GM18907 (cell line): ENCODE measurements around the gene NDRG4.
A peak's percentile ranks its signal among the peaks of the same experiment; 100 is the strongest.

Experiments used
- ATAC-seq: cut with Tn5 transposase; IDR thresholded peaks from one replicate; pipeline ENCODE4 v1.9.1; 2021; ENCODE audit warnings: mild to moderate bottlenecking, moderate library complexity; ENCODE audit not compliant: unreplicated experiment

The NDRG4 gene, protein sequence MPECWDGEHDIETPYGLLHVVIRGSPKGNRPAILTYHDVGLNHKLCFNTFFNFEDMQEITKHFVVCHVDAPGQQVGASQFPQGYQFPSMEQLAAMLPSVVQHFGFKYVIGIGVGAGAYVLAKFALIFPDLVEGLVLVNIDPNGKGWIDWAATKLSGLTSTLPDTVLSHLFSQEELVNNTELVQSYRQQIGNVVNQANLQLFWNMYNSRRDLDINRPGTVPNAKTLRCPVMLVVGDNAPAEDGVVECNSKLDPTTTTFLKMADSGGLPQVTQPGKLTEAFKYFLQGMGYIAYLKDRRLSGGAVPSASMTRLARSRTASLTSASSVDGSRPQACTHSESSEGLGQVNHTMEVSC

DNA sequence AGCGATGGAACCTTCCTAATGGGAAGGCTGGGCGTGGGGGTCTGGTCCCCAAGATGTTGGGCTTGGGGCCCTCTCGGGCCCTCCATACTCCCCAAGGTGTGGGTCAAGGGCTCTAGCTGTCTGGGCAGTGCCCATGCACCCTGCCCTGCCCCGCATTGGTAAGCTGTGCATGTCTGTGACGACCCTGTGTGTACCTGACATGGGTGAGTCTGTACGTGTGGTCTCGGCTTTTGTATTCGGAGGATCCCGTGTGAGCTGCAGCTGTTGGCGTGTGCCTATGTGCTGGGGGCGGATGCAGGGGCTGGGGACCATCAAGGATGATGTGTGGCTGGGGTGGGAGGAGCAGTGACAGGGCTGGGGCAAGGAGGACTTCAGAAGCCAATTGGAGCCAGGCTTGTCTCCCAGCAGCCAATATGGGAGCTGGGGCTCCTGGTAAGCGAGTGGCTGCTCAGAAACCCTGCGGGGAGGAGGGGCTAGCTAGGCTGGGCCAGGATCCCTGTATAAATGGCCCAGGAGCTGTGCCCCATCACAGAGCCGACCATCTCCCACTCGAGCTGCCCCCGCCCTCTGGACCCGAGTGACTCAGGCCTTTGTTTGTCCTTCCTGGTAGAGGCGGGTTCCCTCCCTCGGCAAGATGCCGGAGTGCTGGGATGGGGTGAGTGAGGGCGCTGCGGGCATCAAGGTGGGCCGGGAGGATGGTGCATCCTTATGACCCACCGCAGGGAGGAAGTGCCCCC is at the start of gene NDRG4:
Gene NDRG4 (plus strand): TSS at position 529 of the 737 bp plus-strand sequence. CDS start 106 bp downstream, at position 635.
- ATAC-seq: peak; percentile 72

DNA sequence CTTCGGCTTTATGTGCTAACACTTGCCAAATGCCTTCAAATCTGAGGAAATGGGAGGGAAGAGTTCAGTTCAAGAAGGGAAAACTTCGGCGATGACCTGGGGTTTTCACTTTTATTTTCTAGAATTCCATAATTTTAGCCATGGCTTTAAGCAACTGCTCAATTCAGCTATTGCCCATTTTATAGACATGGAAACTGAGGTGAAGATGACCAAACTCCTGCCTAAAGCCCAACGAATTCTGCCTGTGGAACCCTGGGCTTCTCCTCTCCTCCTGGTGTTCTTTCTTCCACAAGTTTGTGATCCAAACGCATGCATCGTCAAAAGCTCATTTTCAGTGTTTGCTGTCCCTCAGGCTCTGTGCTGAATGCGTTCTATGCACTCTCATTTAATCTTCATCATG is 49.4 kb upstream of the NDRG4 start:
- ATAC-seq: no peak

DNA sequence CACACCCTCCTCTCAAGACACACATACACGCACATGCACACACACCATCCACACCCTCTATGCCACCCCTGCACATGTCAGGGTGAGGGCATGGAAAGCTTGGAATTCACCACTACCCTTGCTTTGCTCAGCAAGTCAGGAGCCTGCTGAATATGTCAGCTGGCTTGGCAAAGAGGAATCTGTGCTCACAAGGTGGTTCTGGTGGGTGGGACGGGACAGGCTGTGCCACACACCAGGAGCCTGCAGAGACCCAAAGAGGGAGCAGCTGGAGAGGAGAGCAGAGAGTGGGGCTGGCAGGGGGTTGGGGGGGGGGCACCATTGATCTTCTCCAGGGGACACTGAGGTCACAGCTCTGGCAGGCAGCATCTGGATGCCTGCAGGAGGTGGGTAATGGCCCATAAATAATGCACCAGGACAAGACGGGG is 48.7 kb upstream of the NDRG4 start:
- ATAC-seq: no peak

DNA sequence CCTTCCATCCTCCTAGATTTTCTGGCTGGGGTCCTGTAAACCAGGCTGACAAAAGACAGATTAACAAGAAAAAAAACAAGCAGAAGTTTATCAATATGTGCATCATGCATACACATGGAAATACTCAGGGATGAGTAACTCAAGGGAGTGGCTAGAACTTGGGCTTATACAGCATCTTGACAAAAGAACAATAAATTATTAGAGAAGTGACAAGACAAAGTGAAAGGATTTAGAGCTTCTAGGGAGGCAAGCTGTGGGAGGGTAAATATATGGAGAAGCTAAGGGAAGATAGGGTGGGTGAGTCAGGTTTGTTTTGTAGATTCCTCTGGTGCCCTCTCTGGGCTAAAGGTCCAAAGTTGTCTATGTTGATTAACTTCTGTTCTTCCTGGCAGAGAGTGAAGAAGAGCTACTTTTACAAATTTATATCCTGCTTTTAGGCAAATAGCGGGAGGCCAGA is 48.0 kb upstream of the NDRG4 start:
- no peak for ATAC-seq

DNA sequence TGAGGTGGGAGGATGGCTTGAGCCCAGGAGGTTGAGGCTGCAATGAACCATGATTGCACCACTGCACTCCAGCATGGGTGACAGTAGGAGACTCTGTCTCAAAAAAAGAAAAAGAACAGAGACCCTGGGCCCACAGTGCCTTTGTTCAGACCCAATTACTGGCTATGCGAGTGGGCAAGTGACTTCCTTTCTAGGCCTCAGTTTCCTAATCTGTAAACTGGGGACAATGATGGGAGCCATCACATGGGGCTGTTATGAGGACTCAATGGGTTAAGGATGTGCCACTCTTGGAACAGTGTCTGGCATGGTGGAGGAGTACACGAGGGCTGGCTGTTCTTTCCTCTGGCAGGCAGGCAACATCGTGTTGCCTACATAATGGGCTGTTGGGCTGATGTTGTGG is 47.3 kb upstream of the NDRG4 start:
- ATAC-seq: no peak

DNA sequence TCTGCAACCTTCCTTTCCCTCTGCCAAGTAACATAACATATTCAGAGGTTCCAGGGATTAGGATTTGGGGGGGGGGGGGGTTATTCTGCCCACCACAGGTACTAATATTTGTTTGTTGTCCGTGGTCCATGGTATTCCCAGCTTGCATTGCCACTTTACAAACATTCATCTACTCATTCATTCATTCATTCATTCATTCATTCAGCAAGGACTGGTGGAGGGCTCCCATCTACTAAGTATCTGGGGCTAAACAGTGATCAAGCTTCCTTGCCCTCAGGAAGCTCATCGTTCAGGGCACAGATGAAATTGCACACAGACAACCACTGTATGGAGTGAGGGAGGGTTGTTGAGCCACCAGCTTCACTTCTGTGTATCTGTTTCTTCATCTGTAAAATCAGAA is 45.8 kb upstream of the NDRG4 start:
- no peak for ATAC-seq

DNA sequence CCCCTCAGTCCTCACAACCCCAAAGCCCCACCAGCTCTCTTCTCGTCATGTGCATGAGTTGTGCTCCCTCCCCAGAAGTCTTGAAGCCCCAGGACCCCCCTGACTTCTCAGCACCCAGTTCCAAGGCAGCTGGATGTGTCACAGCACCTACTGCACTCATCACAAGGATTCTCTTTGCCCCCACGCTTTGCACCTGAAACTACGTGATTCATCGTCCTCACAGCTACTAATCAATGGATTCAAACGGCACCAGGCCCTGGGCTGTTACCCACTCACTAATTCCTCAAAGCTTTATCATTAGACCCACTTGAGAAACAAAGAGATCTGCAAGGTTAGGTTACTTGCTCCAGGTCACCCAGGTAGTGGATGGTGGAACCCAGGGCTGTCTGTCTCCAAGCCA is 45.1 kb upstream of the NDRG4 start:
- ATAC-seq: no peak

DNA sequence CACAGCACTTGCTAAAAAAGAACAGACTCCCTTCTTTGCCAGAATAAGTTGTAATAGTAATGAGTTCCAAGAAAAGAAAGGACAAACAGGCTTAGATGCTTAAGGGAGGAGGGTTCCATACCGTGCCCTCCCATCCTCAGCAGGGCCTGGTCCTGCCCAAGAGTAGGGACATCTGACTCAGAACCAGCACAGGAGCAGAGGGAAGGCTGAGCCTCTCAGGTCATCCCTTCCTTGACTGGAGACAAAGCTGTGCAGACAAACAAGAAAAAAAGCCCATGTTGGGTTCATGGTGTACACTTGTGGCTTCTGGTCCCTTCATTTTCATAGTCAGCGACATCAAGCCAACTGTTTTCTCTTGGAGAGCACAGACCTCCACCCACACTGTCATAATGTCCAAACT is 44.2 kb upstream of the NDRG4 start:
- ATAC-seq: no peak

DNA sequence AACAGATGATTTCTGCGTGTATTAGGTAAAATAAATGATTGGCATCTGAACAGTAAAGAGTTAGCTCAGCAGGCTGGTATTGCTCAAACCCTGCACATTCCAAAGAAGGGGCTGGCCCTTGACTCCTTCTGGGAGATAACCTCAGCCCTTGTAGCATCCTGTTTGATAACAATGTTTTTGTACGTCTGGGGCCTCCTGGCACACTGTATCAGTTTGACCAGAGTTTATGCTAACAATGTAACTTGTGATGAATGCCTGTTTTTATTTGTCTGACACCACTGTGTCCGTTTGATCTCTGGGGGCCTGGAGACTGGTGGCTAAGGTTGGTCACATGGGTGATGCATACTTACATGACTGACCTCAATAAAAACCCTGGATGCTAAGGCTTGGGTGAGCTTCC is 43.8 kb upstream of the NDRG4 start:
- no peak for ATAC-seq

DNA sequence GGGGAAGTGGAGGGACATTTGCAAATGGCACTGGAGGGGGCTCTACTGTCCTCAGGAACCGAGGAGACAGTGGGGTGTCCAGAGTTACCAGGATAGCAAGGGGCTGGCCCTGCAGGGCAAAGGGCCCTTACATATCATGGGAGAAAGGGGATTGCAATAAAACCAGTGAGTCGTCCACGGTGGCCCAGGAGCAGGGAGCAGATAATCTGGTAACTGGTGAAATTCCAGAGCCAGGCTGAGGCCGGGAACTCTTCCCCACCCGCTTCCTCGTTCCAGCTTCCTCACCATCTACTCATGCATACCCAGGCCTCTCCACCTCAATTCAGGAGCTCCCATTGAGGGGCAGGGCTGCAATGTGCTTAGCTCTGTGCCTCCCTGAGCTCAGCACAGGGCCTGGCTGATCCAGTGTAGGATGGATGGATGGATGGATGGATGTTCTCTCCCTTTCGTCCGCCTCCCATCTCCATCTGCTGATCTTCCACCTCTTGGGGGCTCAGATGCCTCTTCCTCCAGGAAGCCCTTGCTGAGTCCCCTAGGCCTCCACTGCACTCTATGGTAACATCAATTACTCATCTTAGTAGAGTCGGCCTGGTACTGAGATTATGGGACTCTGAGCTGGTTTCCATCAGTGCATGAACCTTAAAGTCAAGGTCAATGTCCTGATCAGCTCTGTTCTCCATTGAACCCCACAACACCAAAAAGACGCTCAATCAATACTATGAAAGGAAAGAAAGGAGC is 41.2 kb upstream of the NDRG4 start:
- ATAC-seq: no peak

DNA sequence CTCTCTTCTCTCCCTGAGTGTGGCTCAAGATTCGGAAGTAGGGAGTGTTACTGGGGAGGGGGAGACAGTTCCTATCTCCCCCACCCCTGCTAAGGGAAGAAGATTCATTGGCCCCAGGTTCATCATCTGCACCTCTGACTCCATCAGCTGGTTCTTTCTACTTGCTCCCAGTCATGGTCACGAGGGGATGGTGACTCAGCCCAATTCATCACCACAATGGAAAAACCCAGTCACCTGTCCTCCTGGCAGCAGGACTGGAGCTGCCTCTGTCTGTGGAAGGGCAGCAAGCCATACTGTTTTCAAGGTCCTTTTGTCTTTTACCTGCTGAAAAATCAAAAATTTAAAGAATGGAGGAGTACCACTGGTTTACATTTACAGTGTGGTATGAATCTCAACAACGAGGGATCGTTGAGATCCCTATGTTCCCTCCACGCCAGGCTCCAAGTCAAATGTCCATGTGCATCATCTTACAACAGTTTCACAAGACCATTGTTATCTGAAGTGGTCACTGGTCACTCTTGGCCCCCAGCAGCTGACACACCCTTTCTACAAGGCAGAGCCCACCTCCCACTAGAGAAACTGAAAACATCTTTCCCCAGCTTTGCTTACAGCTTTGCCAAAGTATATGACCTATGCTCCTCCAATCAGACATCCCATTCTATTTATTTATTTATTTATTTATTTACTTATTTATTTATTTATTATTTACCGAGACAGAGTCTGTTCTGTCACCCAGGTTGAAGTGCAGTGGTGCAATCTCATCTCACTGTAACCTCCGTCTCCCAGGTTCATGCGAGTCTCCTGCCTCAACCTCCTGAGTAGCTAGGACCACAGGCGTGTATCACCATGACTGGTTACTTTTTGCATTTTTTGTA is 40.4 kb upstream of the NDRG4 start:
- ATAC-seq: no peak

DNA sequence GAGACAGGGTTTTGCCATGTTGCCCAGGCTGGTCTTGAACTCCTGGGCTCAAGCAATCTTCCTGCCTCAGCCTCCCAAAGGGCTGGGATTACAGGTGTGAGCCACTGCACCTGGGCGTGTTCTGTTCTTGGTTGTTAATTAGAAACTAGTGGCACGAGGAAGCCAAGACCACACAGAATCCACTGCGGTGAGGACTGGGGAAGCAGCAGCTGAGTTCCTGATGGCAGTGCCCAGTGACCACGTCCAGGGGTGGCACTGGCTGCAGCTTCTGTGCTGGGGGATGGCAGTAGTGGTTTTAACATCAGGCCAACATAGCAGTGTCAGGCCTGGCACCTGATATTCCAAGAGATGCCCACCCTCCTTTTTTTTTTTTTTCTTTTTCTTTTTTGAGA is 39.7 kb upstream of the NDRG4 start:
- ATAC-seq: no peak

DNA sequence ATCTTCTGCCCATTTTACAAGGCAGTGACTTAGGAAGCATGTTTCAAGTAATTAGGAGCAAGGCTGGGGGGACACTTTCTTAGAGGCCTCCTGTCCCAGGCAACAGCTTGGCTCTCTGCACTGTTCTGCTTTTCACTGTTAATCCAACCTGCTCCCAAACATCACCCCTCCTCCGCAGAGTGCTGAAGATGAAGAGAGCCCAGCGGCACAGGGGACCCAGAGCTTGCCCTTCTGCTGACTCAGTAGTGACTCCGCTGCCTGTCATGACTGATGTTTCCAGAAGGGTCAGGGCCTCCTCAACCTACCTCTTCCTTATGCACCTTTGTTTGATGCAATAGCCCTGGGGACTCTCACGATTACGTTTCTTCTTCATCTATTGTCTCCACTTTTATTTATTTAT is 38.9 kb upstream of the NDRG4 start:
- no peak for ATAC-seq

DNA sequence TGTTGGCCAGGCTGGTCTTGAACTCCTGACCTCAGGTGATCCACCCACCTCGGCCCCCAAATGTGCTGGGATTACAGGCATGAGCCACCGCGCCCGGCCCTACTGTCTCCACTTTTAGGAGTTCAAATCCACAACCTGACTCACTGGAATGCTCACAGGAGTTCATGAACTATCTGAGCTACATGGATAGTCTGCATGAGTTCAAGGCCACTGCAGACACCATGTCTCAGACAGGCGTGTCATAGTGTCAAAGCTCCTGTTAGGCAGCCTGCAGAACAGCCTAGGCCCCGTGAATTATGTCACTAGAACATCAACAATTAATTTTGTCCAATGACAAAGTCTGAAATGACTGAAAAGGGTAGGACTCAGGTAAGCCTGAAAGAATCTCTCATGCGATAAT is 38.3 kb upstream of the NDRG4 start:
- ATAC-seq: no peak

DNA sequence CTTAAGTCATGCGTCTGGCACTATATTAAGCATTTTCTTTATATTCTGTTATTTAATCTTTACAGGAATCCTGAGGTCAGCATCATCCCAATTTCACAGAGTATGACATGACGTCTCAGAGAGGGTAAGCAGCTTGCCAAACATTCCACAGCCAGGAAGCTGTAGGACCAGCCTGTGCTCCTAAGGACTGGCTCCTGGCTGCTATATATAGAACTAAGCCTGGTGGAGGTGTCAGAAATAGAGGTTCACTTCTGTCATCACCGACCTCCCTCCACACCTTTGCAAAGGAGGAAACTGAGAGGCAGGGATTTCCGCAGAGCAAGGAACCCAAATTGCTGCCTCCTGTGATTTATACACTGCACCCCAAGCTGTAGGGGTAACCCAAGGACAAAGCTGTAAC is 37.9 kb upstream of the NDRG4 start:
- ATAC-seq: no peak

DNA sequence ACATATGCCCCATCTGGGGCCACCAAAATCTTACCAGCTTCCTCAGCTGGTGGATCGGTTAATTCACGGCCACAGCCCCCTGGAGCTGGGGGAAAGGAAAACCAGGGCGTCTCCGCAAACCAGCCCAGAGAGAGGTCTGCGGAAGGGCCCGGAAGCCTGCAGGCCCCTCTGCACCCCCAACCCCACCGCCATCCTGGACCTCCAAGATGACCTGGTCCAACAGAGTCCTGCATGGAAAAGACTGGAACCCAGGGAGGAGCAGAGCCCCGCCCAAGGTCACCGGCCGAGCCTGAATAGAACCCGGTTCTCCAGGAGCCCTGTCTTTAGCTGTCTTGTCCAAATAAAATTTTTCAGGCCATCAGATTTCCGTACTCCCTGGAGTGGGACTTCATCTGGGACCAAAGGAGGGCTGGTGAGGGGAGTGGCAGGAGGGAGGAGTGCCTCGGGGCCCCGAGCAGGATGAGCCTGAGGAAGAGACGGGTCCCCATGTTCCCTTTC is 37.4 kb upstream of the NDRG4 start:
- ATAC-seq: no peak

DNA sequence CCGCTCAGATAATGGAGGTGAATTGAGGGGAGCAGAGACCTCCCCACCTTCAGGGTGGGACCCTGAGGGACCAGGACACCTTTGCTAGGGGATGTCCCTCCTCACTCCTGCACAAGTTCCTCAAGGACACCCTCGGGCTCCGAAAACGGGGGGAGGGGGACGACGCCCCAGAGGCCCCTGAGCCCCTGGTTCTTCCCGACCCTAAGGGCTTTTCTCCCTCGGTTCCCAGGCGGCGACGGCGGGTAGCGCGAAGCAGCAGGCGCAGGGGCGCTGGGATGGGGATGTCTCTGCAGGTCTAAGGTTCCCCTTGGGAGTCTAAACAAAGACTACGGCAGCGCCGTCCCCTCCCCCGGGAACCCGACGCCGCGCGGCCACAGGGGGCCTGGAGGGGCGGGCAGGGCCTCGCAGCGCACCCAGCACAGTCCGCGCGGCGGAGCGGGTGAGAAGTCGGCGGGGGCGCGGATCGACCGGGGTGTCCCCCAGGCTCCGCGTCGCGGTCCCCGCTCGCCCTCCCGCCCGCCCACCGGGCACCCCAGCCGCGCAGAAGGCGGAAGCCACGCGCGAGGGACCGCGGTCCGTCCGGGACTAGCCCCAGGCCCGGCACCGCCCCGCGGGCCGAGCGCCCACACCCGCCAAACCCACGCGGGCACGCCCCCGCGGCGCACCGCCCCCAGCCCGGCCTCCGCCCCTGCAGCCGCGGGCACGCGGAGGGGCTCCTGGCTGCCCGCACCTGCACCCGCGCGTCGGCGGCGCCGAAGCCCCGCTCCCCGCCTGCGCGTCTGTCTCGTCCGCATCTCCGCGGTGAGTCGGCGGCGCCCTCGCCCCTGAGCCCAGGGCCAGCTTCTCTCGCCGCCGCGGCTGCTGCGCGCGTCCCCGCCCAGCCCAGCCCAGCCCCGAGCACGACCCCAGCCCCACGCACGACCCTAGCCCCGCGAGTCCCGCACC is 36.7 kb upstream of the NDRG4 start:
- no peak for ATAC-seq

DNA sequence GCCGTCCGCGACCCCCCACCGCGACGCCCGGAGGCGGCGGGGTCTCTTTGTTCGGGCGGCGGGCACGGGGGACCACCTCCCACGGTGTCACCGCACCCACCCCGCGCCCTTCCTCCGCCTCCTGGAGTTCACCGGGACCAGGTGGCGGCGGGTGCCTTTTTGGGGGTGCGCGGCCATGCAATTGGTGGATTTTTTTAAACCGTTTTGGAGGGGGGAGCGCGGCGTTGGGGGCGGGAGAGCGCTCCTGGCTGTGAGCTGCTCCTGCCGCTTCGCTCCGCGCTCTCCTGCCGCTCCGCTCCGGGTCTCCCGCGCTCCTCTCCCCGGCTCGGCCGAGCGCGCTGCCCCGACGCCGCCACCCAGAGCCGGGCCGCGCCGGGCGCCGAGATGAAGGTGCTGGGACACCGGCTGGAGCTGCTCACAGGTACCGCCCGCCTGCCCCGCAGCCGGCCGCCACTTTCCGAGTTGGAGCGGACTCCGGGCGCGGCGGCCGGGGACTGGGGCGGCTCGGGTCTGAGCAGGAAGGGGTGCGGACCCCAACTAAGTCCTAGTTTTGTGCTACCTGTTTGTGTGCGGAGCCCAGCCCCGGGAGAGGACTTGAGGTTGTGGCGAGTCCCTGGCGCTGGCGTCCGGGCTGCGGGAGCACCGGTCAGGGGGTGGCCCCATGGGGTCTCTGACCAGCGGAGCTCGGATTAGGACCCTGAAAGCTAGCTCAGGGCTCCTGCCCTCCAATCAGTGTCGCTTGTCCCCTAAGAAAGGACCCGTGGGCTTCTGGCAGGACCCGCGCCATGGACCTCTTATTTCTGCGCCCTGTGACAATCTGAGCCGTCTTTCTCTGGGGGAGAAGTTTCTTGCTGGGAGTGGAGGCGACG is 35.7 kb upstream of the NDRG4 start:
- no peak for ATAC-seq
